GM21390 (cell line): ENCODE results near the gene TTC34.
"Not testable (repeated sequence)": the region's sequence is repeated elsewhere in the genome, so short reads cannot be mapped to it uniquely, and the experiment has no call there.

Source experiments
- ATAC-seq: cut with Tn5 transposase; IDR thresholded peaks from one replicate; pipeline ENCODE4 v1.9.1; 2021; ENCODE audit not compliant: unreplicated experiment

Gene TTC34

DNA sequence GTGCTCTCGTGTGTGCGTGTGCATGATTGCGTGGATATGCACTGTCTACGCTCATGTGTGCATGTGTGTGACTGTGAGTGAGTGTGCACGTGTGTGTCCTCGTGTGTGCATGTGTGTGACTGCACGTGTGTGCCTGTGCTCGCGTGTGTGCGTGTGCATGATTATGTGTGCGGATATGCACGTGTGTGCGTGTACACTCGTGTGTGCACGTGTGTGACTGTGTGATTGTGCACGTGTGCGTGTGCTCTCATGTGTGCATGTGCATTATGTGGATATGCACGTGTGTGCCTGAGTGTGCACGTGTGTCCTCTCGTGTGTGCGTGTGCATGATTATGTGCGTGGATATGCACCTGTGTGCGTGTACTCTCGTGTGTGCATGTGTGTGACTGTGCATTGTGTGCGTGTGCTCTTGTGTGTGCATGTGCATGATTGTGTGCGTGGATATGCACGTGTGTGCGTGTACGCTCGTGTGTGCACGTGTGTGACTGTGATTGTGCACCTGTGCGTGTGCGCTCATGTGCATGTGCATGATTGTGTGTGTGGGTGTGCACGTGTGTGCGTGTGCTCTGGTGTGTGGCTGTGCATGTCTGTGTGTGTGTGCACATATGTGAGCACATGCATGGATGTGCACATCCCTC is 170.9 kb downstream of the TTC34 start:
- ATAC-seq: no peak

GRCh38 chr1:2629627-2630497 is 171.6 kb downstream of the TTC34 start:
- ATAC-seq: no peak

GRCh38 chr1:2628933-2629626 is 172.4 kb downstream of the TTC34 start:
- ATAC-seq: no peak

- no peak for ATAC-seq
Observed at GRCh38 chr1:2628191-2628932, 173.1 kb downstream of the TTC34 start.

- no peak for ATAC-seq
Observed at GRCh38 chr1:2627746-2628145, 173.7 kb downstream of the TTC34 start.

DNA sequence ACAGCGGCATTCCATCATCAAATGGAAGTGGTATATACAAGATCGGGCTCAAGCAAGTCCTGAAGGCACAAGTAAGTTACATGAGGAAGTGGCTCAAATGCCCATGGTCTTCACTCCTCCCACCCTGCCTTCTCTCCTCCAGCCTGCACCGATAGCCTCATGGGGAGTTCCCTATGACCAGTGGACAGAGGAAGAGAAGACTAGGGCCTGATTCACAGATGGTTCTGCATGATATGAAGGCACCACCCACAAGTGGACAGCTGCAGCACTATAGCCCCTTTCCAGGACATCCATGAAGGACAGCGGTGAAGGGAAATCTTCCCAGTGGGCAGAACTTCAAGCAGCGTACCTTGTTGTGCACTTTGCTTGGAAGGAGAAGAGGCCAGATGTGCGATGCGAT is 175.7 kb downstream of the TTC34 start:
- ATAC-seq: not testable (repeated sequence)

- ATAC-seq: no peak
Observed at GRCh38 chr1:2625311-2625710, 176.2 kb downstream of the TTC34 start.

- no peak for ATAC-seq
Observed at GRCh38 chr1:2624735-2625300, 176.7 kb downstream of the TTC34 start.

DNA sequence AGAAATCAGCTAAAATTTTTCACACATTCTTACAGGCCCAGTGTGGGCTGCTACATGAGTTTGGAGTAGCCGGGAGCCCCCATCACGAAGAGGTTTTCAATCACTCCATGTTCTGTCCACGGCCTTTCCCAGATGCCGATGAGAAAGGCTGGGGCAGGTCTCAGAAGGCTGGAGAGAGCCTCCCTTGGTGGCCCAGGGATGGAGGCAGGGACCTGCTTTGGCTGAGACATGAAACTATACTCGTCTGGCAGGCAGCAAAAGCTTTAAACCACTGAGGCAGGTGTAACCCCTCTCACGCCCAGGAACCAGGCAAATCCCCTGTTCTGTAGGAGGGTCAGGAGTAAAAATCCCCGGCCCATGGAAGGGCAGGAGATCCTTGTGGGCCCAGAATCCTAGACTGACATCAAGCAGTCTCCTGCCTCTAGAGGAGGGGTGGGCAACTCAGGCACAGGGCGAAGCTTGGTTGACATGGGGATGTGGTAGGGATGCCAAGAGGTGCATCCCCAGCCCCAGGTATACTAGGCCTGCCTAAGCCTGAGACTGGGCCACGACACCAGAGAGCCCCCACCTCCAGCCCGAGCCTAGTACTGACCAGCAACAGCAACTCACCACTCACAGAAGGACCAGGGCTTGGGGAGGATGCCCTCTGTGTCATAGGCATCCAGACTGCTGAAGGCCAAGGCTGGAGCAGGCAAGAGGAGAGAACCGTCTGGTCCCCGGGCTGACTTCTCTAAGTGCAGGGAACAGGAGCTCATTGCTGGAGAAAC is 177.7 kb downstream of the TTC34 start:
- ATAC-seq: no peak

DNA sequence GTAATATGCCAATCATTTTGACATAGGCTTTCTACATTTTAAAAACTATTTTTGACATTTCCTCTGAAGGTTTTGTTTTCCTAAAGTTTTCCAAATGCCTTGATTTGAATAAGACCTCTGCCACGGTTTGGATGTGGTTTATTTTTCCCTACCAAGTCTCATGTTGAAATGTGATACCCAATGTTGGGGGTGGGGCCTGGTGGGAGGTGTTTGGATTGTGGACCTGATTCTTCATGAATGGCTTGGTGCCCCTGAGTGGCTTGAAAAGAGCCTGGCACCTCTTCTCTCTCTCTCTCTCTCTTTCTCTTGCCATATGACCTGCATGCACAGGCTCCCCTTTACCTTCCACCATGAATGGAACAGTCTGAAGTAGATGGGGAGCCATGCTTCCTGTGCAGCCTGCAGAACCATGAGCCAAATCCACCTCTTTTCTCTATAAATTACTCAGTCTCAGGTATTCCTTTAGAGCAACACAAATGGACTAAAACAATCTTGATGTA is 183.5 kb downstream of the TTC34 start:
- ATAC-seq: no peak

DNA sequence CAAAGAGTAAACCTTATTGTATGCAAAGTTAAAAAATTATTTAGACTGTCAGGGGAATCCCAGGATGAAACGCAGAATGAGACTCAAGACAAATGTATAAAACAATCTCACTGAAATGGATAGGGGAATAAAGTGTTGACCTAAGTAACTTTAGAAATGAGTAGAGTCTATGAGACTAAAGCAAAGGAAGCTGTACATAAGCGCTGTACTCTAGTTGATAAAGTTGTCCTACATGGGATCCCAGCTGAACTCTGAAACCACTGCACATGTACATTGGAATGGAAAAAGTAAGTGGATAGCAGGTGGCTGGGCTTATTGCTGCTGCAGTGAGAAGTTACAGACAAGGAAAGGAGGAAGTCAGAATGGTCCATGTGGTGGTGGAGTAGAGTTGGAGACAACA is 187.3 kb downstream of the TTC34 start:
- ATAC-seq: no peak

- ATAC-seq: no peak
Observed at GRCh38 chr1:2612591-2613365, 188.7 kb downstream of the TTC34 start.

- no peak for ATAC-seq
Observed at GRCh38 chr1:2611621-2612437, 189.7 kb downstream of the TTC34 start.

DNA sequence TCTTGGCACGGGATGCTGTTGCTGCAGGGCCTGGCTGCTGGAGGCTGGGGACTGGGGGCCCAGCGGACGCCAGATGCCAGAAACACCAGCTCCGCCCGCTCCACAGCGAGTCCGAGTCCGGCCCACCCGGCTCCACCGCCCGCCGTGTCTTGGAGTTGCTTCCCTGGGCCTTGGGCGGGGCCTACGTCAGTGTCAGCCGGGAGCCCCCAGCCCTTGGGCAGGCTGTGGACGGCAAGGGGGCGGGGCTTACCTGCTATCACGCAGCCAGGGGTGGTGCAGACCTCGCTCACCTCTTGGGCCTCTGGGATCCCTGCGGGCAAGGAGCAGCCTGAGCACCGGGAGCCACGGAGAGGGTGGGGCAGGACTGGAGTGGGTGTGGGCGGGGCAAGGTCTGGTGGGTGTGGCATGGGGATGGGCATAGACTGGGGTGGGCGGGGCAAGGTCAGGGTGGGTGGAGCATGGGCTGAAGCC is 190.4 kb downstream of the TTC34 start:
- no peak for ATAC-seq

GRCh38 chr1:2610036-2610959 is 191.2 kb downstream of the TTC34 start:
- ATAC-seq: no peak

DNA sequence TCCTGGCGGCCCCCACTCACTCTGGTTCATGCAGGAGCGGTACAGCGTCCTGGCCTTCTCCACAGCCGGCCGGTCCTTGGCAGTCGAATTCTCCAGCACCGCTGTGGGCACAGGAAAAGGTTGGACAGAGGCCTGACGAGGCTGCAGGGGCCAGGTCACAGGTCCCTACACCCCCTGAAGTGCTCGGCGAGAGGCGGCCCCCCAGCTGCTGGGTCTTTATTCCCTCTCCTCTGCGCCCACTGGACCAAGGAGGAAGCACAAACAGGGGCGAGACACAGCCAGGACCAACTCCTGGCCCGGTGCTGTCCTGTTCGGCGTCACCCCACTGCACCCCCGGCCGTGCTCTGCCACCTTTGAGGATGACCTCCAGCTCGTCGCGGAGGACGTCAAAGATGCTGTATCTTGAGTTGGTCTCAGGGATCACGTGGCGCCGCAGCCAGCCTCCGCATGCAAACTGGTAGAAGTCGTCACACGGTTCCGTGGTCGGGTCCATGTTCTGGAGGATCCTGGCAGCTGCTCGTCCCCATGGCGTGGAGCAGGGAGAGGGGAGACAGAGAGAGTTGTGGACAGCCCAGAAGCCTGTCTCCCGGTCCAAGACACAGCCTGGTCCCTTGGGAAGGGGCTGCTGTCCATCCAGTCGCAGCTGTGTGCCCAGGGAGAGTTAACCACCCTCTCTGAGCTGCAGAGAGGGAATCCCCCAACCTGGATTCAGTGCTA is 192.0 kb downstream of the TTC34 start:
- ATAC-seq: no peak
